ENCODE data around the gene PALM. TPM values are rescaled to one million over a fixed set of nuclear protein-coding genes. Genes with fewer than 3 reads are reported as not detected.
"Not testable (repeated sequence)": the region's sequence is repeated elsewhere in the genome, so short reads cannot be mapped to it uniquely, and the experiment has no call there.

Gene PALM
- total RNA-seq, 1 experiment from 2014 or later, result 4.4 TPM

DNA sequence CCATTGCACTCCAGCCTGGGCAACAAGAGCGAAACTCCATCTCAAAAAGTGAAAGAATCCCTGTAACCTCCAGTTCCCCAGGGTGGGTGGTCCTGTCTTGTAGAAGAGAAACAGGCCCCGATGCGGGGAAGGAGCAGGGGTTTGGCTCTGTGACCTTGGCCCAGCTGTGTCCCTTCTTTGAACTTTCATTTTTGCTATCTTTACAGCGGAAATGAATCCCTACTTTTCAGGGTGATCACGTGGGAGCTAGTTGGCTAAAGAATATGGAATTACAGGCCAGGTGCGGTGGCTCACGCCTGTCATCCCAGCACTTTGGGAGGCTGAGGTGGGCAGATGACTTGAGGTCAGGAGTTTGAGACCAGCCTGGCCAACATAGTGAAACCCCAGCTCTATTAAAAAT, 36.4 kb downstream of the PALM start:
- not testable (repeated sequence) for H3K27me3 ChIP-seq; H3K4me1 ChIP-seq; DNase-seq; H3K9me3 ChIP-seq (replicated peaks); H3K4me3 ChIP-seq; H3K27ac ChIP-seq; H3K36me3 ChIP-seq

DNA sequence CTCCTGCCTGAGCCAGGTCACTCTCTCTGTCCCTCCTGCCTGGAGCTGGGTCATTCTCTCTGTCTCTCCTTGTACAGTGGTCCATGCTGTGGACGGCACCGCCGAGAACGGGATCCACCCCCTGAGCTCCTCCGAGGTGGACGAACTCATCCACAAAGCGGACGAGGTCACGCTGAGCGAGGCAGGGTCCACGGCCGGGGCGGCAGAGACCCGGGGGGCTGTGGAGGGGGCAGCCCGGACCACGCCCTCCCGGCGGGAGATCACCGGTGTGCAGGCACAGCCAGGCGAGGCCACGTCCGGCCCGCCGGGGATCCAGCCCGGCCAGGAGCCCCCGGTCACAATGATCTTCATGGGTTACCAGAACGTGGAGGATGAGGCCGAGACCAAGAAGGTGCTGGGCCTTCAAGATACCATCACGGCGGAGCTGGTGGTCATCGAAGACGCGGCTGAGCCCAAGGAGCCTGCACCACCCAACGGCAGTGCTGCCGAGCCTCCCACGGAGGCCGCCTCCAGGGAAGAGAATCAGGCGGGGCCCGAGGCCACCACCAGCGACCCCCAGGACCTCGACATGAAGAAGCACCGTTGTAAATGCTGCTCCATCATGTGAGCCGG, 37.6 kb downstream of the PALM start:
- Histone ChIP-seq H3K4me1 (peaks cover 3% of the 10 kb centered on the region), H3K36me3 (no peaks in the 10 kb centered on the region), H3K27ac (no peak overlapping the region), H3K4me3 (no peak overlapping the region), H3K9me3 (replicated peaks) (no peaks in the 10 kb centered on the region), H3K27me3 (no peaks in the 10 kb centered on the region)
- DNase-seq, result no peak

DNA sequence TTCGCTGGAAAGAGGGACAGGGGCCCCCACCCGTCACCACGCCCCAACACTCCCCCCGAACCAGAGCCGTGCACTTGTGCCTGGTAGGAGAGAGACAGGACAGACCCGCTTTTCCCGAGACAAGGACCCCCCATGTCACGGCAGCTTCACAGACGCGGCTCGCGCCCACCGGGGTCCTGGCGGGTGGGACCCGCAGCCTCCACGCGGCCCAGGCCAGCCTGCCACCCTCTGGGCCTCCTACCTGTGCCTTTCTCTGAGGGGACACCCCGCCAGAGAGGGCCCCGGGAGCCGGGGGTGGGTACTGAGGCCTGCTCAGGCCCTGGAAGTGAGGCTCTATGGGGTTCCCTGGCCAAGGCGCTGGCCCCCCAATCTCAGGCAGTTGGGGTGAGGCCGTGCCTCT, 38.2 kb downstream of the PALM start:
- Histone ChIP-seq H3K27me3 (no peaks in the 10 kb centered on the region), H3K27ac (no peak overlapping the region), H3K9me3 (replicated peaks) (no peaks in the 10 kb centered on the region), H3K36me3 (no peaks in the 10 kb centered on the region), H3K4me3 (no peak overlapping the region), H3K4me1 (peaks cover 8% of the 10 kb centered on the region)
- DNase-seq, result no peak

DNA sequence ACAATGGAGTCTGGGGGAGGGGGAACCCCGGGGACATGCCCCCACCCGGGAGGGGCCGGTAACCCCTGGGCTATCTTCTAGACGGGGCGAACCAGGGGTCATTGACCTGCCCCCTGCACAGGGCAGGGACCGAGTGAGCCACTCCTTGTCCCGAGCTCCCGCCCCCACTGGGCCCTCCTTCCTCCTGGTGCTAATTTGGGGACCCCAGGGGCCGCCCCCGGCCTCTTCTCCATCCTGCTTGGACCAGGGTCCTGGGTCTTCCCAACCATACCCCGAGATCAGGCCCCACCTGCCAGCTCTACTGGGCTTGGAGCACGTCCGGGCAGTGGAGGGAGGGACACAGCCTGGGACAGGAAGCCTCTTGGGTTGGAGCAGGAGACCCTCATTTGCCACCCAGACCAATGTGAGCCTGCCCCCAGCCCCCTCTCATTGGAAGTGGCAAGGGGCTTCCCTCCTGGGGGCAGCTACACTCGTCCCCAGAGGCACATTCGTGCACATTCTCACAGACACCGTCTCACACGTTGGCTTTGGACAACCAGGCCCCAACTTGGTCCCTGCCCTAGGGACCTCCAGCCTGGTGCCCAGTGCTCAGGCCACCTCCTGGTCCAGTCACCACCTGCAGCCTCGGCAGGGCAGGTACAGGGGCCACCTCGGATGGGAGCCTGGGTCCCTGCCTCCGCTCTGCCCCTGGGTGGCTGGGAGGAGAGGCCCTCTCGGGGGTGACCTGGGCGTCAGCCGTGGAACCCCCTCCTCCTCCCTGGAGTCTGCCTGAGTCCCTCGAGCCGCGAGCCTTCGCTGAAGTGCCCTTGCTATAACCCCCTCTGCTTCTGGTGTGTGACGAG, 38.9 kb downstream of the PALM start:
- Histone ChIP-seq H3K4me3 (no peak overlapping the region), H3K9me3 (replicated peaks) (no peaks in the 10 kb centered on the region), H3K36me3 (no peaks in the 10 kb centered on the region), H3K27me3 (no peaks in the 10 kb centered on the region), H3K27ac (no peak overlapping the region), H3K4me1 (peaks cover 8% of the 10 kb centered on the region)
- no peak for DNase-seq

DNA sequence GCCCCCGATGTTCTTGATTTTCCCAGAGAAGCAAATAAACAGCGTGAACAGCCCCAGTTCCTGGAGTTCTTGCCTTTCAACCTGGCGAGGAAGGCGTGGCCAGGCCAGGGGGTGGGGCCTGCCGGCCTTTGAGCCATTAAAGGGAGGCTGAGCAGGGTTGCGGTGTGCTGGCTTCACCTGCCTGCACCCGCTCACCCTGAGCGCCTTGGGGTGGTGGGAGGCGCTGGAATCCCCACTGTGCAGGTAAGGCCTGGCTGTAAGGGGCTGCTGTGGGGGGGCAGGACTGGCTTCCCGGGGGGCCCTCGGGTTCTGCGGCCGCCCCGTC, 39.5 kb downstream of the PALM start:
- H3K36me3 ChIP-seq, result no peaks in the 10 kb centered on the region

DNA sequence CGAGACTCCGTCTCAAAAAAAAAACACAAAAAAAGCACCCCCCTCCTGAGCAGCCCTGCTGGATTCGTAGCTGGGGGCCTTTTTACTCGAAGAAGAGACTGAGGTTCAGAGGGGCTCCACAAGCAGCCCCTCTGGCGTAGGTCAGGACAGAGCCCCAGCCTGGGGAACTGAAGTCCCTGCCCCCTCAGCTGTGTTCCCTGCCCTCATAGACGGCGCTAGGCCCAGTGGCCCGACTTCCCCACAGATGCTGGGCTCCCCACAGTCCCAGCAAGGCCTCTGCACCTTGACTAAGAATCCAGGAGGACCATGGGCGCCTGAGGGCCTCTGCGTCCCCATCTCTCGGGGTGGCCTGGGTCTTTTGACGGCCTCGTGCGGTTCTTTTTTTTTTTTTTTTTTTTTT, 41.1 kb downstream of the PALM start:
- DNase-seq, result no peak
- H3K36me3 ChIP-seq, result no peaks in the 10 kb centered on the region
- H3K27ac ChIP-seq, result no peak overlapping the region
- no peaks in the 10 kb centered on the region for H3K27me3 ChIP-seq
- H3K4me1 ChIP-seq, result peaks cover 18% of the 10 kb centered on the region
- no peaks in the 10 kb centered on the region for H3K9me3 ChIP-seq (replicated peaks)
- no peak overlapping the region for H3K4me3 ChIP-seq

More for the DNA sequence above, 39.5 kb downstream of the PALM start:
- Histone ChIP-seq H3K4me3 (no peak overlapping the region), H3K27ac (no peak overlapping the region), H3K27me3 (no peaks in the 10 kb centered on the region), H3K4me1 (peaks cover 11% of the 10 kb centered on the region), H3K9me3 (replicated peaks) (no peaks in the 10 kb centered on the region)
- DNase-seq, result no peak

DNA sequence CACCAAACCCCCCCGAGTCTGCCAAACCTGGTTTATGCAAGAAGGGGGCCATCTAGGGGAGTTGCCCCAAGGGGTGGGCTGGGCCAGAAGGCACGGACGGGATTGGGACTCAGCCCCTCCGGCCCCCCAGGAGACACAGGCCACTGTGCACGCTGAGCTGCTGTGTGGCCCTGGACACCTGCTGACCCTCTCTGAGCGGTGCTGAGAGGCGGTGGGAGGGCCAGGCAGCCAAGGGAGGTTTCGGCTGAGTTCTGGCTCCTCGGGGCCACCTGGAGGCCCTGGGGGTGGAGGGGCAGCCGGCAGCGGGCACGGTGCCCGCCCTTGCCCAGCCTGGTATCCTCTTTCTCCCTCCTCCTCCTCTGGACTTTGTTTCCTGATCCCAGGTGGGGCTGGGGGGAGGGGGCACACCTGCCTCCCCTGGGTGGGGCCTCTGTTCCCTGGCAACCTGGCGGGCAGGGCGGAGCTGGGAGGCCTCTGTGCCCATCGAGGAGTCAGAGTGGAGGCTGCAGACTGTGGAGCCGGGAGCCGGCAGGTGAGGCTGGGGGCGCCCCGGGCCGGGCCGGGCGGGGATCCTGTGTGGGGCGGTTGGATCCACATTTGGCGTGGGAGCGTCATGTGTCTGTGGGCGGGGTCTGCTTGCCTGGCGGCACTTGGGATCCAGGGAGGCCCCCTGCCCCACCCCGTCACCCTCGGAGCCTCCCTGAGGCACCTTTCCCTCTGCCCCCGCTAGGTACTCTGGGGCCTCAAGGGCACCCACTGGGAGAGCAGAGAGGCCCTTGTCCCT, 42.1 kb downstream of the PALM start, which contains the start of gene MISP:
Gene MISP (plus strand): TSS at position 473 of the 784 bp plus-strand sequence. CDS start 5,835 bp downstream, outside the sequence.
- Histone ChIP-seq H3K9me3 (replicated peaks) (no peaks in the 10 kb centered on the region), H3K27ac (peak within 1 kb of the TSS; percentile 26; the same call in 1 of the 2 replicates), H3K27me3 (no peaks in the 10 kb centered on the region), H3K36me3 (no peaks in the 10 kb centered on the region), H3K4me1 (peaks cover 18% of the 10 kb centered on the region), H3K4me3 (no peak within 1 kb of the TSS)
- DNase-seq, result no peak

DNA sequence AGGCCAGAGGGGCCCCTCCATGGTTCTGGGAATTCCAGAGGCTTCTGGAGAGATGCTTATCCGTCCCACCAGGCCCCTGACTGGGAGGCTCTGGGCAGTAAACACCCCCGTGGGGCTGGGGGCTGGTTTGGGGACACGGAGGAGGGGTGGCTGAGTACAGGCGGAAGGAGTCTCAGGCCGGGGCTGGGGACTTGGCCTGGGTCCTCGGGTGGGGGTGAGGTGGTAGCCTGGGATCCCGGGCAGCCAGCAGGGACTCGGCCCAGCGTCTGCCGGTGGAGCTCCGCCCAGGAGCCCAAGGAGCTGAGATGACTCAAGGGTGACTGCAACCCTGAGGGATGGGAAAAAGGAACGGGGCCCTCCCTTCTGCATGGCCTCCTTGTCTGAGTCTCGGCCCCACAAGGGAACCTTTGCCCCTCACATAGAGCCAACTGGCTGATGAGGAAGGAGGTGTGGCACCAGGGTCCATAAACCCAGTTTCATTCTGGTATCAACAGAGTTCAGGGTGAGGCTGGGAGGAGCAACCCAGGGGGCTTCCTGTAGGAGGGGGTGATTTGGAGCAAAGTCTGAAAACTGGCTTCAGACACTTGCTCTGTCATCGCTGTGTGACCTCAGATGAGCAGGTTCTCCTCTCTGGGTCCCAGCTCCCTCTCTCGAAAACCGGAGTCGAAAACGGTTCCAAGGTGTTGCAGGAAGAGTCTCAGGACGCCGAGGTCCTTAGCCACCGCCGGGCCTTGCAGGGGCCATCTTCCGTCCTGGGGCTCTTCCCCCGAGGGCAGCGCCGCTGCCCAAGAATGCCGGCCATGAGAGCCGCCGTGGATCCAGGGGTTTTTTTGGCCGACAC, 43.0 kb downstream of the PALM start:
- Histone ChIP-seq H3K36me3 (no peaks in the 10 kb centered on the region), H3K9me3 (replicated peaks) (no peaks in the 10 kb centered on the region), H3K27ac (peak overlapping the region; percentile 26; the same call in 1 of the 2 replicates), H3K27me3 (no peaks in the 10 kb centered on the region), H3K4me1 (peaks cover 18% of the 10 kb centered on the region), H3K4me3 (no peak overlapping the region)
- peak in 1 of 2 experiments; percentile 34 for DNase-seq

DNA sequence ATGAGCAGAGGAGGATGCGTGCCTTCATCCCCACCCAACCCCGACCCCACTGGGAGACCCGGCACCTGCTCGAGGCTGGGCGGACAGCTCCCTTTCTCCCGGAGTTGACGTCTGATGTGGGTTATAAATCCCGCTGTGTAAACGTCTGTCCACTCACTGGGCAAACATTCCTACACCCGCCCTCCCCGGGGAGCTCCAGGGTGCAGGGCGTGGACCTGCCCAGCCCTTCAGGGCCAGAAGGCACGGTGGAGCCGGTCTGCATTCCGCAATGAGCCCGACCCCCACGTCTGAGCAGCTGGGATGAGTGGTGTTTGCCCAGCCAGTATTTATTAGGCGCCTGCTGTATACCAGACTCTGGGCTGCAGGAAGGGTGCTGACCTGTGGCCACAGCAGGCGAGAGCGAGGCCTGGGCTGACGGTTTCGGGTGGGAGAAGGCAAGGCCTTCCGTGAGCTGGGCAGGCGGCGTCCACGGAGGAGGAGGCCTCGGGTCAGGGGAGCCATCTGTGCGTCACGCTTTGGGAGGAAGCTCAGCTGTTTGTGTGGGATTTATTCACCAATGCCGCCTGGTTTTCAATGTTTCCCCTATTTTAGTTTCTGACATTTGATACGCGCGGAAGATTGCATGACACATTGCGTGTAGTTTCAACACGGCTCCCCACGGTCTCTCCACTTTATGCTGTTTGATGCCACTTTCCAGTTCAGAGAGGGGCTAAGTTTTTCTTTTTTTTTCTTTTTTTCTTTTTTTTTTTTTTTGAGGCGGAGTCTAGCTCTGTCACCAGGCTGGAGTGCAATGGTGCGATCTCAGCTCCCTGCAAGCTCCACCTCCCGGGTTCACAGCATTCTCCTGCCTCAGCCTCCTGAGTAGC, 44.1 kb downstream of the PALM start:
- Histone ChIP-seq H3K4me1 (peaks cover 18% of the 10 kb centered on the region), H3K36me3 (no peaks in the 10 kb centered on the region), H3K9me3 (replicated peaks) (no peaks in the 10 kb centered on the region), H3K4me3 (peak overlapping the region; percentile 9; the same call in 1 of the 2 replicates), H3K27me3 (no peaks in the 10 kb centered on the region), H3K27ac (peak overlapping the region; percentile 76)
- peak; percentile 88 to 89 for DNase-seq

DNA sequence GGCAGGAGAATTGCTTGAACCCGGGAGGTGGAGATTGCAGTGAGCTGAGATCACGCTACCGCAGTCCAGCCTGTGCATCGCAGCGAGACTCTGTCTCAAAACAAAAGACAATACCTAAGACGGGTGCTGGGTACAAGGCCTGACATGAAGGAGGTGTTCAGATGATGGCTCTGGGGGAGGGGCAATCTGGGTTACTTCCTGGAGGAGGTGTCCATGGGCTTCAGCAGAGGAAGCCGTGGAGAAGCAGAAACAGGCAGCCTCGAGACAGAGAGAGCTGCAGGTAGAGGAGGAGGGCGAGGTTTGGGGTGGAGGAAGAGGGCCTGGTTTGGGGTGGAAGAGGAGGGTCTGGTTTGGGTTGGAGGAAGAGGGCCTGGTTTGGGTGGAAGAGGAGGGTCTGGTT, 45.8 kb downstream of the PALM start:
- Histone ChIP-seq H3K9me3 (replicated peaks) (no peaks in the 10 kb centered on the region), H3K27me3 (no peaks in the 10 kb centered on the region), H3K4me3 (no peak overlapping the region), H3K4me1 (peaks cover 18% of the 10 kb centered on the region), H3K27ac (no peak overlapping the region), H3K36me3 (no peaks in the 10 kb centered on the region)
- DNase-seq, result no peak

DNA sequence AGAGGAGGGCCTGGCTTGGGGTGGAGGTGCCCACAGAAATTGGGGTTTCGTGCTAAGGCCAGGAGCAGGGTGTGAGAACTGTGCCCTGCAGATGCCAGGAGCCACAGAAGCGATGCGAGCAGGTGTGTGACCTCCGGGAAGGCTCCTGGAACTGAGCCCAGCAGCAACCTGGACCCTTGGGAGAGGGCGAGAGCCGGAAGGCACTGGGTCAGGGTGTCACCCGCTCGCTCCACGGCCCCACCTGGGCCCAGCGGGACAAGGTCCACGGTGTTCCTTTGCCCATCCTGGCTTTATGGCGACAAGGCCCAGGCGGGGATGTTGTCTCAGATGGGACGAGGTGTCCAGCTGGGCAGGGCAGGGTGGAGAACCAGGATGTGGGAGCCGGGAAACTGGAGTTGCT, 46.3 kb downstream of the PALM start:
- H3K27me3 ChIP-seq, result no peaks in the 10 kb centered on the region
- no peaks in the 10 kb centered on the region for H3K9me3 ChIP-seq (replicated peaks)
- H3K4me1 ChIP-seq, result peaks cover 18% of the 10 kb centered on the region
- no peaks in the 10 kb centered on the region for H3K36me3 ChIP-seq
- no peak overlapping the region for H3K4me3 ChIP-seq
- no peak for DNase-seq
- no peak overlapping the region for H3K27ac ChIP-seq

DNA sequence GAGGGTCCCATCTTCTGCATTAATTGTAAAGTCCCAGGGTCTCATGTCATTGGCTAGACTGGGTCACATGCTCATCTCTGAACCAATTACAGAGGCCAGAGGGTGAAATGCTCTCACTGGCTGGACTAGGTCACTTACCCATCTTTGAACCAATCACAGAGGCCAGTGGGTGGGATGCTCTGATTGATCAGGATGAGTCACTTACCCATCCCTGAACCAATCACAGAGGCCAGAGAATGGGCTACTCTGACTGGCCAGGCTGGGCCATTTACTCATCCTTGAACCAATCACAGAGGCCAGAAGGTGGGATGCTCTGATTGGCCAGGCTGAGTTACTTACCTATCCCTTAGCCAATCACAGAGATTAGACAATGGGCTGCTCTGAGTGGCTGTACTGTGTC, 47.5 kb downstream of the PALM start:
- H3K4me1 ChIP-seq, result peaks cover 17% of the 10 kb centered on the region

DNA sequence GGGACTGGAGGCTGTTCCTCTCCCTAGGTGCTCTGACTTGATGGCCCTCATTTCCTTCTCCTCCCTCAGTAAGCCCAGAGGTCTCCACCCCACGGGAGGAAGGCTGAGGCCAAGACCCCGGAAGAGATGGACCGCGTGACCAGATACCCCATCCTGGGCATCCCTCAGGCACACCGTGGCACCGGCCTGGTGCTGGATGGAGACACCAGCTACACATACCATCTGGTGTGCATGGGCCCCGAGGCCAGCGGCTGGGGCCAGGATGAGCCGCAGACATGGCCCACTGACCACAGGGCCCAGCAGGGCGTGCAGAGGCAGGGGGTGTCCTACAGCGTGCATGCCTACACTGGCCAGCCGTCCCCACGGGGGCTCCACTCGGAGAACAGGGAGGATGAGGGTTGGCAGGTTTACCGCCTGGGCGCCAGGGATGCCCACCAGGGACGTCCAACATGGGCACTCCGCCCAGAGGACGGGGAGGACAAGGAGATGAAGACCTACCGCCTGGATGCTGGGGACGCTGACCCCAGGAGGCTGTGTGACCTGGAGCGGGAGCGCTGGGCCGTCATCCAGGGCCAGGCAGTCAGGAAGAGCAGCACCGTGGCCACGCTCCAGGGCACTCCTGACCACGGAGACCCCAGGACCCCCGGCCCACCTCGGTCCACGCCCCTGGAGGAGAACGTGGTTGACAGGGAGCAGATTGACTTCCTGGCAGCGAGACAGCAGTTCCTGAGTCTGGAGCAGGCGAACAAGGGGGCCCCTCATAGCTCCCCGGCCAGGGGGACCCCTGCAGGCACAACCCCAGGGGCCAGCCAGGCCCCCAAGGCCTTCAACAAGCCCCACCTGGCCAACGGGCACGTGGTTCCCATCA, 48.3 kb downstream of the PALM start:
- H3K27me3 ChIP-seq, result no peaks in the 10 kb centered on the region
- no peak for DNase-seq
- no peak overlapping the region for H3K4me3 ChIP-seq
- H3K9me3 ChIP-seq (replicated peaks), result no peaks in the 10 kb centered on the region
- H3K36me3 ChIP-seq, result no peaks in the 10 kb centered on the region
- peaks cover 10% of the 10 kb centered on the region for H3K4me1 ChIP-seq
- no peak overlapping the region for H3K27ac ChIP-seq

More for the DNA sequence above, 47.5 kb downstream of the PALM start:
- no peak overlapping the region for H3K27ac ChIP-seq
- peak; percentile 55 to 61 for DNase-seq
- no peaks in the 10 kb centered on the region for H3K27me3 ChIP-seq
- H3K36me3 ChIP-seq, result no peaks in the 10 kb centered on the region
- no peaks in the 10 kb centered on the region for H3K9me3 ChIP-seq (replicated peaks)
- H3K4me3 ChIP-seq, result no peak overlapping the region
